Thyroid gland (tissue), 4 donors: ENCODE results near the gene TBC1D24. TPM values are rescaled to one million over a fixed set of nuclear protein-coding genes. Genes with fewer than 3 reads are reported as not detected.

Experiments used
- DNase-seq, 2 donors: peaks; one replicate each; pipeline ENCODE4 v3.0.0-alpha.2; 2019
- H3K27ac ChIP-seq, 3 donors: fragments of 200-600 bp; sonication (generic); 1 replicate in 2 of 3; 2 replicates in 1 of 3; pipeline ENCODE4 v1.5.1; 2016 to 2019; ENCODE audit warnings: mild to moderate bottlenecking in 1 of 3, moderate library complexity in 1 of 3
- H3K27me3 ChIP-seq: fragments of 200-600 bp; sonication (generic); one replicate; pipeline ENCODE4 v1.5.1; 2019
- H3K36me3 ChIP-seq, 2 donors: fragments of 200-600 bp; sonication (generic); one replicate each; pipeline ENCODE4 v1.5.1; 2016 to 2019
- H3K4me1 ChIP-seq, 2 donors: fragments of 200-600 bp; sonication (generic); one replicate each; pipeline ENCODE4 v1.5.1; 2017 to 2019
- H3K4me3 ChIP-seq, 3 donors: fragments of 200-600 bp; sonication (generic); replicated peaks in 1 of 3; 1 replicate in 2 of 3; 2 replicates in 1 of 3; pipeline ENCODE4 v1.5.1; 2016; ENCODE audit warnings: mild to moderate bottlenecking in 1 of 3
- H3K9me3 ChIP-seq: fragments of 200-600 bp; sonication (generic); one replicate; pipeline ENCODE4 v1.5.1; 2017
- POLR2A ChIP-seq, 2 donors: fragments of 450-650 bp; IDR thresholded peaks; one replicate each; pipeline ENCODE4 v1.6.1; 2017; ENCODE audit warnings: antibody characterized with exemption in 2 of 2, mild to moderate bottlenecking in 2 of 2, moderate library complexity in 1 of 2
- WGBS, 2 donors: methylation state at CpG; one replicate each; pipeline ENCODE4 v1.1.5; 2017; 5-methylcytosine and 5-hydroxymethylcytosine counted together
- intact Hi-C: fragments of 100-400 bp; cut with DNase I; formaldehyde crosslinking; loops from one replicate; pipeline ENCODE4 v1.15.1; 2023
- total RNA-seq, 4 donors: library from RNA; depleted of rRNA; stranded (reverse); fragments of >200 nt; gene quantifications; one replicate each; pipeline ENCODE4 v1.2.3, GENCODE V29; 2016
- TF ChIP-seq, protein P1 (sequence below), 6 experiments: fragments of 200-600 bp in 3 of 6; fragments of 450-650 bp in 3 of 6; sonication (generic) in 3 of 6; IDR thresholded peaks; one replicate each; pipeline ENCODE4 v1.5.1; 2016 to 2019; ENCODE audit warnings: antibody characterized with exemption in 6 of 6, mild to moderate bottlenecking in 2 of 6, inconsistent platforms in 1 of 6, moderate library complexity in 1 of 6

TBC1D24 gene
- total RNA-seq, 4 donors from 2014 or later = 15.9 to 32.3 (median 21.8) TPM

DNA sequence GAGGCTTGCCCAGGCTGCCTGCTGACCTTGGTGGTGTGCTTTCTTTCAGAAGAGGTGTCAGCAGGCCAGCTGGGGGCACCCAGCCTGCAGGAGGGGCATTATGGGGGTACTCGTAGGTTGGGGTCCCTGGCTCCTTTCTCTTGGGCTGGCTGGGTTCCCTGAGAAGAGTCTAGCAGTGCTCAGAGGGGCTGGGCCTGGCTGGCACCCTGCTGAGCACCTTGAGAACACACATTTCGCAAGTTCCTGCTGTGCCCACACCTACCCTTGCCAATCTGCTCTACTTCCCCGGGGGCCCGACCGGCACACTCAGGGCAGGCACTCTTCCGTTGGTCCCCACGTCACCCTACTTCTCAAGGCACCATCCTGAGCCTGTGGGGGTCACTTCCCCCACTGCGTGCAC is 51.2 kb downstream of the TBC1D24 start:
- intact Hi-C loops = no loop called here
- TF ChIP-seq POLR2A (IDR thresholded peaks at IDR 0.05) = no peak
- TF ChIP-seq, protein P1, sequence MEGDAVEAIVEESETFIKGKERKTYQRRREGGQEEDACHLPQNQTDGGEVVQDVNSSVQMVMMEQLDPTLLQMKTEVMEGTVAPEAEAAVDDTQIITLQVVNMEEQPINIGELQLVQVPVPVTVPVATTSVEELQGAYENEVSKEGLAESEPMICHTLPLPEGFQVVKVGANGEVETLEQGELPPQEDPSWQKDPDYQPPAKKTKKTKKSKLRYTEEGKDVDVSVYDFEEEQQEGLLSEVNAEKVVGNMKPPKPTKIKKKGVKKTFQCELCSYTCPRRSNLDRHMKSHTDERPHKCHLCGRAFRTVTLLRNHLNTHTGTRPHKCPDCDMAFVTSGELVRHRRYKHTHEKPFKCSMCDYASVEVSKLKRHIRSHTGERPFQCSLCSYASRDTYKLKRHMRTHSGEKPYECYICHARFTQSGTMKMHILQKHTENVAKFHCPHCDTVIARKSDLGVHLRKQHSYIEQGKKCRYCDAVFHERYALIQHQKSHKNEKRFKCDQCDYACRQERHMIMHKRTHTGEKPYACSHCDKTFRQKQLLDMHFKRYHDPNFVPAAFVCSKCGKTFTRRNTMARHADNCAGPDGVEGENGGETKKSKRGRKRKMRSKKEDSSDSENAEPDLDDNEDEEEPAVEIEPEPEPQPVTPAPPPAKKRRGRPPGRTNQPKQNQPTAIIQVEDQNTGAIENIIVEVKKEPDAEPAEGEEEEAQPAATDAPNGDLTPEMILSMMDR (IDR thresholded peaks at IDR 0.05) = no peak
- Histone ChIP-seq H3K4me3 (no peak overlapping the region), H3K36me3 (peaks cover 0 to 22% of the 10 kb centered on the region in 2 donors), H3K27me3 (no peaks in the 10 kb centered on the region), H3K9me3 (no peaks in the 10 kb centered on the region), H3K4me1 (peaks cover 4 to 8% of the 10 kb centered on the region in 2 donors), H3K27ac (no peak overlapping the region)
- 88 to 91% methylated on average over 7 to 8 of the region's 8 CpGs for WGBS, 2 donors
- no peak for DNase-seq

DNA sequence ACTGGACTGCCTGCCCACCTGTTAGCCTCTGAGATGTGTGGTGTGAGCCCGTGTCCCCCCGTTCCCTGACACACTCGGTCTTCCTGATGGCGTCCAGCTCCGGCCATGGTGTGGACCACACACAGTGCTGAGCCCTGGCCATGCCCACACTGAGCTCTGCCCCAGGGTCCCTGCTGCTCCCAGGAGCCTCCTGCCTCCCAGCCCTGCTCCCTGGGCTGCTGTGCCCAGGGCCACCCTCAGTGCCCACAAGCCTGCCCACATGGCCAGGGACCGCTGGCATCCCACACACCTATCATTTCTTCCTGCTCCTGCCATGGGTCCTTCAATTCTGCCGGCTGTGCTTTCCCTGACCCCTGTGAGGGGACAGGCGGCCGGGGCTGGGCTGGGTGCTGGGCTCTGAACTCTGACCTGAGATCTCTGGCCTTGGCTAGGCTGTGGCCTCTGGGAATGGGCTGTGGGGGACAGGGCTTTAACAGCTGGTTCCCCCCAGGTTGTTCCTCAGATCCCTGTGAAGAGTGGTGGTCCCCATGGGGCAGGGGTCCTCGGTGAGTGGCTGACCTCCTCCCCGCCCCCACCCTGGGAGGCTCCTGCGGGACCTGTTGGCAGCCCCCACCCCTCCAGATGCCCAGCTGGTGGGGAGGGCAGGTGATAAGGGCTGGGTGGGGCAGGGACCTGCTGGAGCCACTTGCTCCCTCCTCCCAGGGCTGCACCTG is 52.3 kb downstream of the TBC1D24 start:
- H3K27ac ChIP-seq = no peak overlapping the region
- no peaks in the 10 kb centered on the region for H3K27me3 ChIP-seq
- intact Hi-C loops = no loop called here
- no peak for TF ChIP-seq POLR2A (IDR thresholded peaks at IDR 0.05)
- TF ChIP-seq, protein P1 (IDR thresholded peaks at IDR 0.05) = no peak
- H3K4me3 ChIP-seq = no peak overlapping the region
- no peak for DNase-seq
- 83 to 95% methylated on average over 1 to 9 of the region's 12 CpGs for WGBS, 2 donors
- H3K9me3 ChIP-seq = no peaks in the 10 kb centered on the region
- H3K4me1 ChIP-seq = peaks cover 7 to 8% of the 10 kb centered on the region in 2 donors
- peaks cover 0 to 22% of the 10 kb centered on the region in 2 donors for H3K36me3 ChIP-seq

DNA sequence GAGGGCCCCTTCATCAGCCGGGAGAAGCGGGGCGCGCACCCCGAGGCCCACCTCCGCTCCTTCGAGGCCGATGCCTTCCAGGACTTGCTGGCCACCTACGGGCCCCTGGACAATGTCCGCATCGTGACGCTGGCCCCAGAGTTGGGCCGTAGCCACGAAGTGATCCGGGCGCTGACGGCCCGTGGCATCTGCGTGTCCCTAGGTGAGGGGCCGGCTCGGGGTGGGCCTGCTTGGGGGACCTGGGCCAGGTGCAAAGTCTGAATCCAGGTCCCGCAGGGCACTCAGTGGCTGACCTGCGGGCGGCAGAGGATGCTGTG is 52.8 kb downstream of the TBC1D24 start:
- intact Hi-C loops = no loop called here
- Histone ChIP-seq H3K27me3 (no peaks in the 10 kb centered on the region), H3K9me3 (no peaks in the 10 kb centered on the region), H3K4me3 (no peak overlapping the region), H3K27ac (no peak overlapping the region), H3K36me3 (peaks cover 0 to 22% of the 10 kb centered on the region in 2 donors), H3K4me1 (peaks cover 7 to 8% of the 10 kb centered on the region in 2 donors)
- no peak for DNase-seq
- WGBS, 2 donors = 96 to 99% methylated on average over 4 to 24 of the region's 24 CpGs
- TF ChIP-seq, protein P1 (IDR thresholded peaks at IDR 0.05) = no peak
- TF ChIP-seq POLR2A (IDR thresholded peaks at IDR 0.05) = no peak

DNA sequence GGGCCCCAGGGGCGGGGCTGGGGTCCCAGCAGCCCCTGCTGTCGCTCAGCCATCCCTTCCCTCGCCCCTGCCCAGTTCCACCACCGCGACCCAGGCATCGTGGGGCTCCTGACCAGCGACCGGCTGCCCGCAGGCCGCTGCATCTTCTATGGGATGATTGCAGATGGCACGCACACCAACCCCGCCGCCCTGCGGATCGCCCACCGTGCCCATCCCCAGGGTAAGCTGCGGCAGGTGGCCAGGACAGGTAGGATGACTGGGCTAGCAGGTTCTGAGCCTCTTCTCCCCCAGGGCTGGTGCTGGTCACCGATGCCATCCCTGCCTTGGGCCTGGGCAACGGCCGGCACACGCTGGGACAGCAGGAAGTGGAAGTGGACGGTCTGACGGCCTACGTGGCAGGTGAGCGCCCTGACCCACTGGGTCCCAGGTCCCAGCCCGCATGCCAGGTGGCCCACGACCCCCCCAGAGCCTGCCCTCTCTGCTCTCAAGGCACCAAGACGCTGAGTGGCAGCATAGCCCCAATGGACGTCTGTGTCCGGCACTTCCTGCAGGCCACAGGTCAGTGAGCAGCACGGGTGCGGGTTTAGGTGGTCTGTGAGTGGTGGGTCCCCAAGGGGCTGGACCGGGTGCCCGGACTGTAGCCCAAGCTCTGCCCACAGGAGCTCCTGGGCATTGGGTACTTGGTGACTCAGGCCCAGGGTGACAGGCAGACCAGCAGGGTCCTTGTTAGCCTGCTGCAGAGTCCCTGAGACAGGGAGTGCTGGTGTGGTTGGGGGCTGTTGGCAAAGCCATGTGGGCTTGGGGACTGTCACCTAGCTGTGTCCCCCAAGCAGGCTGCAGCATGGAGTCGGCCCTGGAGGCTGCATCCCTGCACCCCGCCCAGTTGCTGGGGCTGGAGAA is 53.5 kb downstream of the TBC1D24 start:
- H3K9me3 ChIP-seq = no peaks in the 10 kb centered on the region
- no peak for TF ChIP-seq POLR2A (IDR thresholded peaks at IDR 0.05)
- TF ChIP-seq, protein P1 (IDR thresholded peaks at IDR 0.05) = no peak
- intact Hi-C loops = no loop called here
- WGBS, 2 donors = 94 to 97% methylated on average over 25 to 27 of the region's 36 CpGs
- peaks cover 0 to 22% of the 10 kb centered on the region in 2 donors for H3K36me3 ChIP-seq
- no peak overlapping the region for H3K27ac ChIP-seq
- H3K4me3 ChIP-seq = no peak overlapping the region
- H3K4me1 ChIP-seq = peaks cover 7 to 9% of the 10 kb centered on the region in 2 donors
- DNase-seq = no peak
- no peaks in the 10 kb centered on the region for H3K27me3 ChIP-seq
